PC-9 (cell line): ENCODE measurements around the gene B3GAT3. TPM values are rescaled to one million over a fixed set of nuclear protein-coding genes. Genes with fewer than 3 reads are reported as not detected.
"Not testable (repeated sequence)": the region's sequence is repeated elsewhere in the genome, so short reads cannot be mapped to it uniquely, and the experiment has no call there.

Experiments used
- BruUV-seq: library from RNA; stranded (reverse); fragments of 400-500 nt; replicated peaks from 2 replicates; lab custom pipeline; 2021; lab: Mats Ljungman, UMichigan
- CTCF ChIA-PET: fragments of 300-600 bp; sonication (Branson Sonifier 250); formaldehyde crosslinking; loops from one replicate; lab custom pipeline; 2022; ENCODE audit warnings: antibody characterized with exemption; lab: Charles Lee
- POLR2A ChIA-PET: fragments of 300-600 bp; sonication (Branson Sonifier 250); formaldehyde crosslinking; loops from one replicate; lab custom pipeline; 2022; ENCODE audit warnings: antibody characterized with exemption; ENCODE audit not compliant: unreplicated experiment; lab: Charles Lee
- DNase-seq, 2 experiments: peaks; one replicate each; pipeline versions ENCODE4 v3.0.0 to v3.0.0-alpha.2; 2015 to 2022; ENCODE audit warnings: mixed read lengths in 1 of 2
- H2AFZ ChIP-seq: fragments of 200-600 bp; sonication (generic); 2 replicates; pipeline ENCODE4 v1.8.1; 2017; ENCODE audit warnings: antibody characterized with exemption
- H3F3A ChIP-seq: fragments of 200-600 bp; sonication (generic); 2 replicates; pipeline ENCODE4 v1.8.1; 2017; ENCODE audit warnings: antibody characterized with exemption, mild to moderate bottlenecking, low read depth; ENCODE audit not compliant: insufficient read depth
- H3K27ac ChIP-seq: fragments of 200-600 bp; sonication (generic); 2 replicates; pipeline ENCODE4 v1.6.1; 2016; ENCODE audit warnings: mixed run types
- H3K27me3 ChIP-seq: fragments of 200-600 bp; sonication (generic); 2 replicates; pipeline ENCODE4 v1.6.1; 2016; ENCODE audit warnings: low read depth, mixed run types; ENCODE audit not compliant: insufficient read depth
- H3K36me3 ChIP-seq: fragments of 200-600 bp; sonication (generic); 2 replicates; pipeline ENCODE4 v1.6.1; 2016; ENCODE audit warnings: low read depth, mixed run types
- H3K4me1 ChIP-seq: fragments of 200-600 bp; sonication (generic); replicated peaks from 2 replicates; pipeline ENCODE4 v1.6.1; 2016; ENCODE audit warnings: mixed run types; ENCODE audit not compliant: insufficient read depth
- H3K4me2 ChIP-seq: fragments of 200-600 bp; sonication (generic); 2 replicates; pipeline ENCODE4 v1.6.1; 2017; ENCODE audit warnings: mixed run types
- H3K4me3 ChIP-seq: fragments of 200-600 bp; sonication (generic); 2 replicates; pipeline ENCODE4 v1.6.1; 2016; ENCODE audit warnings: mixed run types
- H3K79me2 ChIP-seq: fragments of 200-600 bp; sonication (generic); 2 replicates; pipeline ENCODE4 v1.6.1; 2017; ENCODE audit warnings: low read depth, mixed run types
- H3K9me2 ChIP-seq: fragments of 200-600 bp; sonication (generic); 2 replicates; pipeline ENCODE4 v1.8.1; 2017; ENCODE audit warnings: mild to moderate bottlenecking; ENCODE audit not compliant: insufficient read depth
- H3K9me3 ChIP-seq: fragments of 200-600 bp; sonication (generic); 2 replicates; pipeline ENCODE4 v1.8.1; 2016; ENCODE audit warnings: low read depth; ENCODE audit not compliant: insufficient read depth
- H4K20me1 ChIP-seq: fragments of 200-600 bp; sonication (generic); 2 replicates; pipeline ENCODE4 v1.8.1; 2017; ENCODE audit not compliant: insufficient read depth
- EZH2 ChIP-seq: fragments of 200-600 bp; sonication (generic); IDR thresholded peaks from 2 replicates; pipeline ENCODE4 v1.8.0; 2017; ENCODE audit warnings: antibody characterized with exemption, low read depth
- intact Hi-C: fragments of 100-400 bp; cut with micrococcal nuclease; formaldehyde crosslinking; loops from one replicate; pipeline ENCODE4 v1.10.0; 2022; ENCODE audit not compliant: unreplicated experiment
- total RNA-seq: library from RNA; stranded (reverse); gene quantifications from 2 replicates; pipeline ENCODE4 v1.2.3, GENCODE V29; 2021
- TF ChIP-seq, protein P1 (sequence below): fragments of 200-600 bp; sonication (generic); conservative IDR thresholded peaks from 2 replicates; pipeline ENCODE4 v1.6.1; 2017; ENCODE audit warnings: mixed run types, antibody characterized with exemption, mild to moderate bottlenecking, moderate library complexity

B3GAT3 gene
- total RNA-seq, 1 experiment from 2014 or later: 38.9 TPM

DNA sequence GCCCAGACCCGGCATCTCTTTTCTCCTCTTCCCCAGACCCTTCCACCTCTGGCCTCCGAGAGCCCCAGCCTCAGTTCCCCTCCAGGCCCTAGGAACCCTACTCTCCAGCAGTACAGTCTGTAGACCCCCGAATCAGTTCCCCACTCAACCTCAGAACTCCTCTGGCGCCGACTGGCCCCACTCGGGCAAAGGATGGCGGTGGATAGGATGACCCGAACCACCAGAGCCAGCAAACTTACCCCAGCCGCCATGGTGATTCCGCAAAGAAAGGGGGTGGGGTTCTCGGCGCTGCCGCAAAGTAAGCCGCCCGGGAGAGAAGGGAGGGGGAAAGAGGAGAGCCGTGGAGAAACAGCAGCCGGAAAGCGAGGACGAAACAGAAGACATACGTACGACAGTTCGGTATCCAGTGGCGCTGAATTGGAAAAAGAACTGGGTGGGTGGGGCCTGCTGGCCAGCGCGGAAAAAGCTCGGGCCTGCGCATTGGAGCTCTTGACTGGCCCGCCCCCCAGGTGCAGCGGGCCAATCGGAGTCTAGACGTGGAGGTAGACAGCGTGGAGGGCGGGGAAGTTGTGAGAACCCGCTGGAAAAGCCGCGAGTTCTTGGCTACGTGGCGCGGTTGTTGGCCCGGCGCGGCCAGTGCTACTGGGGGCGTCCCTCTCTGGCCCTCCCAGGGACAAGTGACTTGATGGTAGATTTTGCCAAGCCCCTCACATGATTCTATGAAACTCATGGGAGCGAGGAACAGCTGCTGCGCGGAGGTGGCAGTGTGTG, 48.0 kb downstream of the B3GAT3 start, which contains the start of gene EEF1G:
TSS of gene EEF1G (minus strand) at position 300 of the 771 bp plus-strand sequence. CDS start at position 251, 49 bp downstream.
- ChIA-PET CTCF (interaction anchor here (0.6 to 1.0 kb wide), 10 partner anchors 9 to 179 kb away, joined by 3 to 9 read pairs (median 3); partner anchors contain the start of gene TUT1), POLR2A (interaction anchor here (0.5 to 1.2 kb wide), 22 partner anchors 13 to 313 kb away, joined by 3 to 21 read pairs (median 6); partner anchors contain the start of genes AHNAK, C11orf98, CSKMT and HNRNPUL2)
- peak; percentile 100 for DNase-seq
- Histone ChIP-seq H3K9me2 (no peaks in the 10 kb centered on the region), H3K9me3 (no peaks in the 10 kb centered on the region), H3F3A (peaks cover 67% of the 10 kb centered on the region), H3K27ac (peak within 1 kb of the TSS; percentile 86), H4K20me1 (peaks cover 42% of the 10 kb centered on the region), H3K4me1 (peaks cover 42% of the 10 kb centered on the region), H3K36me3 (peaks cover 42% of the 10 kb centered on the region), H3K27me3 (no peaks in the 10 kb centered on the region), H2AFZ (peak within 1 kb of the TSS; percentile 96), H3K79me2 (peaks cover 66% of the 10 kb centered on the region), H3K4me3 (peak within 1 kb of the TSS; percentile 92), H3K4me2 (peak within 1 kb of the TSS; percentile 100)
- BruUV-seq: no TSS peak
- intact Hi-C loops: loop anchor here (5.0 kb wide), 1 partner anchor 39 kb away; the partner anchor contains the start of genes EML3 and ROM1
- TF ChIP-seq EZH2: no peak
- TF ChIP-seq, protein P1, sequence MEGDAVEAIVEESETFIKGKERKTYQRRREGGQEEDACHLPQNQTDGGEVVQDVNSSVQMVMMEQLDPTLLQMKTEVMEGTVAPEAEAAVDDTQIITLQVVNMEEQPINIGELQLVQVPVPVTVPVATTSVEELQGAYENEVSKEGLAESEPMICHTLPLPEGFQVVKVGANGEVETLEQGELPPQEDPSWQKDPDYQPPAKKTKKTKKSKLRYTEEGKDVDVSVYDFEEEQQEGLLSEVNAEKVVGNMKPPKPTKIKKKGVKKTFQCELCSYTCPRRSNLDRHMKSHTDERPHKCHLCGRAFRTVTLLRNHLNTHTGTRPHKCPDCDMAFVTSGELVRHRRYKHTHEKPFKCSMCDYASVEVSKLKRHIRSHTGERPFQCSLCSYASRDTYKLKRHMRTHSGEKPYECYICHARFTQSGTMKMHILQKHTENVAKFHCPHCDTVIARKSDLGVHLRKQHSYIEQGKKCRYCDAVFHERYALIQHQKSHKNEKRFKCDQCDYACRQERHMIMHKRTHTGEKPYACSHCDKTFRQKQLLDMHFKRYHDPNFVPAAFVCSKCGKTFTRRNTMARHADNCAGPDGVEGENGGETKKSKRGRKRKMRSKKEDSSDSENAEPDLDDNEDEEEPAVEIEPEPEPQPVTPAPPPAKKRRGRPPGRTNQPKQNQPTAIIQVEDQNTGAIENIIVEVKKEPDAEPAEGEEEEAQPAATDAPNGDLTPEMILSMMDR: no peak

DNA sequence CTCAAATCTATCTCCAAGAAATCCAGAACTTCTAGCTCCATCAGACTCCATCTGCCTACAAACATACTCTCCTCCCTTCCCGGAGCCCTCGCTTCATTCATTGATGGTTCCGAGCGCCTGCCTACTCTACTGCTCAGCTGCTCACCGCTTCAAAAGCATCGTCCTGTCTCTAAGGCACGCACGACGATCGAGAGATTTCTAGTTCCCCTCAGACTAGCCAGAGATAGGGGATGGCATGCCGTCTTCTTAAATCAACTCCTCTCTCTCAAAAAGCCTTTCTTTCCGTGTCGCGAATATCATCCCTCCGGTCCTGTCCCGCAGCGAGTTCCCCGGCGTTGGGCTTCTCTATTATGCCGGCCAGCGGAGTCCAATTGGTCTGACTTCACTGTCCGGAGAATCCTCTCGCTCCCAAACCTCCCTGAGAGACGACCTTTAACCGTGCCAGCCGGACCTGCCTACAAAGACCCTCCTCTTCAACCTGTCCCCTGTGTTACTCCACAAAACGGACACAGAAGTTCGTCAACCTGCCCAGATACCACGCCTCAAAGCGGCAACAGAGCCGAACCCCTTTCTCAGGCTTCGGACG, 48.7 kb downstream of the B3GAT3 start:
- Histone ChIP-seq H3K4me1 (peaks cover 40% of the 10 kb centered on the region), H3F3A (peaks cover 73% of the 10 kb centered on the region), H3K79me2 (peaks cover 72% of the 10 kb centered on the region), H3K9me2 (no peaks in the 10 kb centered on the region), H3K27me3 (no peaks in the 10 kb centered on the region), H3K4me3 (peak overlapping the region; percentile 92), H3K9me3 (no peaks in the 10 kb centered on the region), H3K27ac (peak overlapping the region; percentile 86), H4K20me1 (peaks cover 47% of the 10 kb centered on the region), H3K36me3 (peaks cover 47% of the 10 kb centered on the region), H2AFZ (peak overlapping the region; percentile 83), H3K4me2 (peak overlapping the region; percentile 93)
- TF ChIP-seq, protein P1: no peak
- no peak for TF ChIP-seq EZH2
- intact Hi-C loops: loop anchor here (5.0 kb wide), 1 partner anchor 39 kb away; the partner anchor contains the start of genes EML3 and ROM1
- TSS peak; percentile 36 for BruUV-seq
- ChIA-PET CTCF (interaction anchor here (0.6 to 1.1 kb wide), 11 partner anchors 9 to 179 kb away, joined by 3 to 9 read pairs (median 3); partner anchors contain the start of gene TUT1), POLR2A (interaction anchor here (0.5 to 1.1 kb wide), 18 partner anchors 12 to 308 kb away, joined by 3 to 21 read pairs (median 6); partner anchors contain the start of genes C11orf98, CSKMT, SLC3A2 and TUT1)
- peak in 1 of 2 experiments; percentile 19 for DNase-seq

DNA sequence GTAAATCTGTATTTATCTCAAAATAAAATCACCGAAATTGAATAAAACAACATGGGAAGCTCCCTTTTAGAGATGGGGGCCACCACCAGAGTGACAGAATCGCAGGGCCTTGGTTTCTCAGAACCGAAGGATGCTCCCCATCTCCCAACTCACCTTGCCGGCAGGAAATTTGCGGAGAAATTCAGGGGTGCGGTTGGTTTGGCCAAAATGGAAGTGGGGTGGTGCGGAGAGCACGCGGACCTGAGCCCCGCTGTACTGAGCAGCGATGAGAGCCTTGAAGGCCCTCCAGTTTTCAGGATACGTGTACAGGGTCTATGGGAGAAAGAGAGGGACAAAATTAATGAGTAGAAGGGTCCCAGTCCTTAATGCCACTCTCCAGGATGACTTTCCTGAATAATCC, 49.4 kb downstream of the B3GAT3 start:
- Histone ChIP-seq H3K9me2 (no peaks in the 10 kb centered on the region), H3K4me2 (peak overlapping the region; percentile 93), H3K9me3 (no peaks in the 10 kb centered on the region), H3F3A (peaks cover 77% of the 10 kb centered on the region), H3K4me3 (peak overlapping the region; percentile 92), H3K4me1 (peaks cover 40% of the 10 kb centered on the region), H4K20me1 (peaks cover 53% of the 10 kb centered on the region), H3K27me3 (no peaks in the 10 kb centered on the region), H2AFZ (no peak overlapping the region), H3K27ac (peak overlapping the region; percentile 86), H3K79me2 (peaks cover 78% of the 10 kb centered on the region), H3K36me3 (peaks cover 53% of the 10 kb centered on the region)
- ChIA-PET CTCF (interaction anchor here (1.1 kb wide), 1 partner anchor 148 kb away, joined by 3 read pairs; no protein-coding TSS in a partner anchor), POLR2A (interaction anchor here (0.5 to 0.9 kb wide), 4 partner anchors 11 to 162 kb away, joined by 3 to 4 read pairs (median 4); no protein-coding TSS in a partner anchor)
- DNase-seq: no peak
- intact Hi-C loops: loop anchor here (5.0 kb wide), 1 partner anchor 40 kb away; the partner anchor contains the start of genes EML3 and ROM1
- BruUV-seq: no TSS peak
- TF ChIP-seq EZH2: no peak
- TF ChIP-seq, protein P1: no peak

DNA sequence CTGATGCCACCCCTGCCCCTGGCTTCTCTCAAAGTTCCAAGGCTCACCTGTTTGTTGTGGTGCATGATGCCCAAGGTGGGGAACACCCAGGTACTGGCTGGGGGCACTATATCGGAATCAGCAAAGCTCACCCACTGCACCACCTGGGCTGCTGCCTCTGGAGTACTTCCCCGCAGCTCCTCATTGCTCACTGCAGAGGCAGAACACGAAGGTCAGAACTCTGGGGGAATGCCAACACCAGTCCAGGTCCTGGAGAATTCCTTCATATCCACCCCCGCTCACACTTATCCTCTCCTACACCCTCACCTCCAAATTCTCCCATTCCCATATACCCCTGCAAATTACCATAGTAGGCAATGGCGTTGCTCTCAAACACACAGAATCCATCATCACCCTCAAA, 50.3 kb downstream of the B3GAT3 start:
- Histone ChIP-seq H3K4me2 (peak overlapping the region; percentile 93), H3K36me3 (peaks cover 61% of the 10 kb centered on the region), H4K20me1 (peaks cover 62% of the 10 kb centered on the region), H3F3A (peaks cover 77% of the 10 kb centered on the region), H3K4me1 (peaks cover 41% of the 10 kb centered on the region), H3K4me3 (peak overlapping the region; percentile 92; the same call in 1 of the 2 replicates), H3K79me2 (peaks cover 87% of the 10 kb centered on the region), H3K27ac (peak overlapping the region; percentile 86)
- H2AFZ ChIP-seq, H3K9me2 ChIP-seq, POLR2A ChIA-PET, BruUV-seq, DNase-seq, H3K9me3 ChIP-seq, H3K27me3 ChIP-seq: not testable (repeated sequence)
- CTCF ChIA-PET: interaction anchor here (1.9 kb wide), 1 partner anchor 11 kb away, joined by 5 read pairs; no protein-coding TSS in a partner anchor
- intact Hi-C loops: loop anchor here (5.0 kb wide), 1 partner anchor 41 kb away; the partner anchor contains the start of genes EML3 and ROM1
